K562 (cell line): ENCODE results near the gene MACROD2.

Experiments
- TF ChIP-seq, protein P1 (sequence below): sonication (generic); formaldehyde crosslinking; IDR thresholded peaks from 2 replicates; pipeline ENCODE4 v1.8.1; 2023; ENCODE audit warnings: mild to moderate bottlenecking, missing genetic modification reagents
- TF ChIP-seq, protein P2 (sequence below), 3 experiments: IDR thresholded peaks in 2 of 3; conservative IDR thresholded peaks in 1 of 3; 2 replicates each; pipeline ENCODE4 v1.5.1; 2011 to 2012; ENCODE audit warnings: low read length in 3 of 3, mild to moderate bottlenecking in 3 of 3, control low read depth in 2 of 3, improper control_type of control experiment in 1 of 3, inconsistent platforms in 1 of 3, low read depth in 1 of 3, mixed read lengths in 1 of 3, moderate library complexity in 1 of 3; ENCODE audit not compliant: insufficient read depth in 2 of 3

DNA sequence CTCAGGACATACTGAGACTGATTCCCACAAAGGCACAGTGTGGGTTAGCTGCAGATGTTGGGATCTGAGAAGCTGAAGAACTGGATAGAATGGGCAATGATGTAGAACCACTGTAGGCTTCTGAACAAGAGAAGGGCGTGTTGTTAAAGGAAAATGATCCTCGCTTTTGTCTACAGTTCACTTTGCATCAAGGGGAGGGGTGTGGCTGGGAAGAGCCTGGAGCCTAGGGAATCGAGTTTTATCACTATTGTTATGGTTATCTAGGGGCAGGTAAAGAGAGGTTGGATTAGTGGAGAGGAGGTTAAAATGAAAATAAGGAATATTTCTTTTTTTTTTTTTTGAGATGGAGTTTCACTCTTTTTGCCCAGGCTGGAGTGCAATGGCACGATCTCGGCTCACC, 1809.8 kb downstream of the MACROD2 start:
- TF ChIP-seq, protein P1, sequence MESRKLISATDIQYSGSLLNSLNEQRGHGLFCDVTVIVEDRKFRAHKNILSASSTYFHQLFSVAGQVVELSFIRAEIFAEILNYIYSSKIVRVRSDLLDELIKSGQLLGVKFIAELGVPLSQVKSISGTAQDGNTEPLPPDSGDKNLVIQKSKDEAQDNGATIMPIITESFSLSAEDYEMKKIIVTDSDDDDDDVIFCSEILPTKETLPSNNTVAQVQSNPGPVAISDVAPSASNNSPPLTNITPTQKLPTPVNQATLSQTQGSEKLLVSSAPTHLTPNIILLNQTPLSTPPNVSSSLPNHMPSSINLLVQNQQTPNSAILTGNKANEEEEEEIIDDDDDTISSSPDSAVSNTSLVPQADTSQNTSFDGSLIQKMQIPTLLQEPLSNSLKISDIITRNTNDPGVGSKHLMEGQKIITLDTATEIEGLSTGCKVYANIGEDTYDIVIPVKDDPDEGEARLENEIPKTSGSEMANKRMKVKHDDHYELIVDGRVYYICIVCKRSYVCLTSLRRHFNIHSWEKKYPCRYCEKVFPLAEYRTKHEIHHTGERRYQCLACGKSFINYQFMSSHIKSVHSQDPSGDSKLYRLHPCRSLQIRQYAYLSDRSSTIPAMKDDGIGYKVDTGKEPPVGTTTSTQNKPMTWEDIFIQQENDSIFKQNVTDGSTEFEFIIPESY (CRISPR knock-in tag): no peak
- TF ChIP-seq, protein P2, sequence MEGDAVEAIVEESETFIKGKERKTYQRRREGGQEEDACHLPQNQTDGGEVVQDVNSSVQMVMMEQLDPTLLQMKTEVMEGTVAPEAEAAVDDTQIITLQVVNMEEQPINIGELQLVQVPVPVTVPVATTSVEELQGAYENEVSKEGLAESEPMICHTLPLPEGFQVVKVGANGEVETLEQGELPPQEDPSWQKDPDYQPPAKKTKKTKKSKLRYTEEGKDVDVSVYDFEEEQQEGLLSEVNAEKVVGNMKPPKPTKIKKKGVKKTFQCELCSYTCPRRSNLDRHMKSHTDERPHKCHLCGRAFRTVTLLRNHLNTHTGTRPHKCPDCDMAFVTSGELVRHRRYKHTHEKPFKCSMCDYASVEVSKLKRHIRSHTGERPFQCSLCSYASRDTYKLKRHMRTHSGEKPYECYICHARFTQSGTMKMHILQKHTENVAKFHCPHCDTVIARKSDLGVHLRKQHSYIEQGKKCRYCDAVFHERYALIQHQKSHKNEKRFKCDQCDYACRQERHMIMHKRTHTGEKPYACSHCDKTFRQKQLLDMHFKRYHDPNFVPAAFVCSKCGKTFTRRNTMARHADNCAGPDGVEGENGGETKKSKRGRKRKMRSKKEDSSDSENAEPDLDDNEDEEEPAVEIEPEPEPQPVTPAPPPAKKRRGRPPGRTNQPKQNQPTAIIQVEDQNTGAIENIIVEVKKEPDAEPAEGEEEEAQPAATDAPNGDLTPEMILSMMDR (IDR thresholded peaks at IDR 0.05 in 2 of 3, conservative IDR thresholded peaks at IDR 0.05 in 1 of 3; ENCODE audit: insufficient read depth in 2 of 3, low read depth in 1 of 3, low read length in 3 of 3): no peak
